ENCODE results near the gene SIRT3.

SIRT3 gene

GRCh38 chr11:213111-213510 lies 23.0 kb downstream of the SIRT3 start:
- FAIRE-seq = no peak

DNA sequence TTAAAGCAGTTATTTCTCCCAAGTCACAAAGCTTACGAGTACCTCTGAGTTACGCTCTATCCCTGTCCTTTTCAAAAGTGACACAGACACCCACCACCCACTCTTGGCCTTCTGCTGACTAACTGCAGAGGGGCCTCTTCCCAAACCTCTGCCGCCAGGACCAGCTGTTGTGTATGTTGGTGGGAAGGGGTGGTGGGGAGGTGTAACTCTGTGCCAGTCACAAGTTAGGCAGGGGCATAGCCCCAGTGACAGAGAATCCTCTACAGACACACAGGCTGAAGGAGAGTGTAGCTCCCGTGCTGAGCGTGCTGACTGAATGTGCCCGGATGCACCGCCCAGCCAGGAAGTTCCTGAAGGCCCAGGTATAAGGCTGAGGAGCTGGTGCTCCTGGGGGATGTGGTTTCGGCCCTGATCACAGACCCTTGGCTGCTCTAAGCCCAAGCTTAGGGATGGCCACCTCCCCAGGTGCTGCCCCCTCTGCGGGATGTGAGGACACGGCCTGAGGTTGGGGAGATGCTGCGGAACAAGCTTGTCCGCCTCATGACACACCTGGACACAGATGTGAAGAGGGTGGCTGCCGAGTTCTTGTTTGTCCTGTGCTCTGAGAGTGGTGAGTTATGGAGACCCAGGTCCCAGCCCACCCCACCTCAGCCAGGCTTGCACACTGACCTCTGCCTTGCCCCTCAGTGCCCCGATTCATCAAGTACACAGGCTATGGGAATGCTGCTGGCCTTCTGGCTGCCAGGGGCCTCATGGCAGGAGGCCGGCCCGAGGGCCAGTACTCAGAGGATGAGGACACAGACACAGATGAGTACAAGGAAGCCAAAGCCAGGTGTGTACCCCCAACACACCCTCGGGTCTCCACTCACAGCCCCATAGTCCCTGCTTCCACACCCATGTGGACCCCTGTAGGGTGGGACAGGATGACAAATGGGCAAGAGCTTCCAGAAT lies 23.7 kb downstream of the SIRT3 start:
- no peak for FAIRE-seq

- FAIRE-seq = no peak
Observed at GRCh38 chr11:211741-212140, 24.4 kb downstream of the SIRT3 start.

- FAIRE-seq = no peak
Observed at GRCh38 chr11:211295-211694, 24.8 kb downstream of the SIRT3 start.

GRCh38 chr11:210803-211180 lies 25.4 kb downstream of the SIRT3 start:
- FAIRE-seq = no peak

- FAIRE-seq = no peak
Observed at GRCh38 chr11:210122-210802, 25.9 kb downstream of the SIRT3 start.

- no peak for FAIRE-seq
Observed at GRCh38 chr11:209275-210121, 26.6 kb downstream of the SIRT3 start.

GRCh38 chr11:208917-209260 lies 27.3 kb downstream of the SIRT3 start:
- FAIRE-seq = no peak

DNA sequence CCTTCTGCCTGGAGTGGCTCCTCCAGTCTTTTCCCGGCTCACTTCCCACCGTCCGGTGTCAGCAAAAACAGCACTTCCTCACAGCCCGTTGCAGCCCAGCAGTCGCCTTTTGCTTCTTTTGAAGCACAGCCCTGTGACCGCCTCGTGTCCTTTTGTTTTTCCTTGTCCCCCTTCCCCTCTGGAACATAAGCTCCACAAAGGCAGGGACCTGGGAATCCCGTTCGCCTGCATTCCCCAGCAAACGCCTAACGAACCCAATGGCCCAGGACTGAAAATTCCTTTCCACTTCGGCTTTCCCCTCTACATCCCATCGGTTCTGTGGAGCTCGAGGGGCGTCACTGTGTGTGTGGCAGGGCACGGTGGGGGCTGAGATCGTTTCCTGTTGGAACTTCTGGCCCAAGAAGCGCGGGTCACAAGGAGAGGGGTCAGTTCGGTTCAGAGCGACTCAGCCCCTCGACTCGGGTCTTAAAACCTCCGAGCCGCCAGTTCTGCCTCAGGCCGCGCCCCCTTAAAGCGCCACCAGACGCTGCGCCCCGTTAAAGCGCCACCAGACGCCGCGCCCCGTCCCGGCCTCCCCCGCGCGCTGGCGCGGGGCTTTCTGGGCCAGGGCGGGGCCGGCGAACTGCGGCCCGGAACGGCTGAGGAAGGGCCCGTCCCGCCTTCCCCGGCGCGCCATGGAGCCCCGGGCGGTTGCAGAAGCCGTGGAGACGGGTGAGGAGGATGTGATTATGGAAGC lies 27.8 kb downstream of the SIRT3 start:
- no peak for FAIRE-seq

- no peak for FAIRE-seq
Observed at GRCh38 chr11:207863-208180, 28.3 kb downstream of the SIRT3 start.

- FAIRE-seq = no peak
Observed at GRCh38 chr11:207208-207862, 28.8 kb downstream of the SIRT3 start, which contains the start of the genes BET1L and RIC8A. Gene BET1L, minus strand, starts transcription at chr11:207399. Its CDS starts 78 bp downstream, at chr11:207321. Gene RIC8A, plus strand, starts transcription at chr11:207708. Its CDS starts 1,147 bp downstream, at chr11:208855.

- FAIRE-seq = no peak
Observed at GRCh38 chr11:206526-207207, 29.5 kb downstream of the SIRT3 start.

GRCh38 chr11:206002-206384 lies 30.1 kb downstream of the SIRT3 start:
- no peak for FAIRE-seq

DNA sequence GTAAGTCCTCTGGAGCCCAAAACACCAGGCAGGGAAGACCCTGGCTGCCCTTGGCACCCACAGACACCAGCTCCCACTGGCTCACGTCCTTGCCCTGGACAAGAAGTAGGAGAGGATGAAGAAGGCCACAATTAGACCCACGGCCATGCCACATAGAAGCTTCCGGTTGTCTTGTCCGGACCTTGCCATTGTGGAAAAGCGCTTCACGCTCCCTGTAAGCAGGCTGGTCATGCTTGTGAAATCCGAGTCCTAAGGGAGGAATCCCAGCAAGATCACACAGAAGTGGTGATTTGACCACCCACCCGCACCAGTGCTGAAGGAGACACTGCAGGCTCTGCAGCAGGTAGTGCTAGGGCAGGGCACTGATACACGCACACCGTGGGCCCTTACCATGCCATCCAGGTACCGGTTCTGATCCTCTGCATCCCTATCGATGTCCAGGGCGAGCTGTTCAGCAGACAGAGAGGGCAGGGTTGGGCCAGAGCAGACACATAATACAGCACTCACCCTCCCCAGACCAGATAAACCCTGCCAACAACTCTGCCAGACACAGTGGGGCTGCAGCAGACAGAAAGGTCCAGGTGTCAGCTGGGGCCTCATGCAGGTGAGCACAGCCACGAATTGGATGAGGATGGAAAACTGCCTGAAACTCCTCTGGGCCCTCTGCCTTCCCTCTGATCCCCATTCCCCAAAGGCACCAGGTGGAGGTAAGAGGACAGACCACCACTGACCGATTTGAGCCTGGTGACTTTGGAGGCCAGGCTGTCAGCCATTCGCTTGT lies 30.7 kb downstream of the SIRT3 start:
- no peak for FAIRE-seq

- FAIRE-seq = no peak
Observed at GRCh38 chr11:204587-205109, 31.5 kb downstream of the SIRT3 start.

DNA sequence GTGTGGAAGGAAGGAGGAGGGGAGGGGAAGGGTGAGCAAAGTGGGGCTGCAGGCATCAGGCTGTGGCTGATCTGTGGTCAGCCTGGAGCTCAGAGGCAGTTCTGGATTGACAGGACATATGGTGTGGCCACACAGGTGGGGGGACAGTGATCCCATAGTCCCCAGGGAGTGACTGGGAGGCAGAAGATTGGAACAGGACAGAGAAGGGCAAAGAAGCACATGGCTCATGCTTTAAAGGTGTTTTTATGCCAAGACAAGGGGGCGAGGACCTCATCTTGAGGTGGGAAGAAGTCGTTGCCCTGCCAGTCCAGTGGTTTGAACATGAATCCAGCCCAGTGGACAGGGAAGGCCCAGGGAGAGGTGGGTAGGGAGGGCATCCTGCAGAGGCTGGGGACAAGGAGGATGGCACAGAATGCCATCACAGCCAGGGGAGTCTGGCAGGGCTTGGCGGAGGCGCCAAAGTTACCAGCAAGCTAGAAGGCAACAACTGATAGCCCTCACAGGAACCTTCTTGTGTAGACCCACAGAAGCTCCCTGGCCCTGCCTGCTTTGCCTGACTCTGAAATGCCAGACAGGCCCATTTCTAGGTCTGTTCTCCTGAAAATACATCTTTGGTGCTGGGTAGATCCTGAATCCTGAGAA lies 32.1 kb downstream of the SIRT3 start:
- FAIRE-seq = no peak

DNA sequence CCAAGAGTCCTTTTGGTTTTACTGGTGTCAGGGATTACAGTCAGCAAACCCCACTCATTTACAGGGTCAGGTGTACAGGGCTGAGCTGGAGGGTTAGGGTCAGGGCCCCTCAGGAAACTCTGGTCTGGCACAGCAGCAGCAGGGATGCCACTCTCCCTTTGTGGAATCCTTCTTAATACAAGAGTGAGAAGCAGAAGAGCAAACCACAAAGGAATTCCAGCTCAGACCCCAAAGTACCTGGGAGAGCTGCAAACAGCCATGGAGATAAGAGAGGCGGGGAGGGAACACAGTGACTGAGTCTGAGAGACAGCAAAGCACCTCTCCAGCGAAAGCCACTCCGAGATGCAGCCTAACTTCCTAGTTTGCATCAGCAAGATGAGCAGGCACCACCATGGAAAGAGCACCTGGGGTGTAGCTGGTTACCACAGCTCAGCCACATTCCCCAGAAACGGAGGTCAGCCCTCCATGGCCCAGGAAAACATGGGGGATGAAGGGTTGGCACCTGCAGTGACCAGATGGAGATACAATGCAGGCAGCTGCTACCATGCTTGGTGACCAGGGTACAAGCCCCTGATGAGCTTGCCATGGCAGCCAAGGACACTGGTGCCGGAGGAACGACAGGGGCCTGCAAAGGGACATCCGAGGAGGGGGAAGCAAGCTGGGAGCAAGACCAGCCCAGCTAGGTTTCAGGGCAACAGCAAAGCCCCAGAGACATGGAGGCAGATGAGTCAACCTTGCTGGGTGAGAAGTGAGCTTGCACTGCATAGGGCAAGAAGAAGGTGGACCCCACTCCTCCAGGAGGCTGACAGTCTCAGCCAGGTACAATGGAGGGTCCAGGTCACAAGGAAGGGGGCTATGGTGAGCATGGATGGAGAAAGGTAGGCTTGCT lies 32.8 kb downstream of the SIRT3 start:
- no peak for FAIRE-seq

DNA sequence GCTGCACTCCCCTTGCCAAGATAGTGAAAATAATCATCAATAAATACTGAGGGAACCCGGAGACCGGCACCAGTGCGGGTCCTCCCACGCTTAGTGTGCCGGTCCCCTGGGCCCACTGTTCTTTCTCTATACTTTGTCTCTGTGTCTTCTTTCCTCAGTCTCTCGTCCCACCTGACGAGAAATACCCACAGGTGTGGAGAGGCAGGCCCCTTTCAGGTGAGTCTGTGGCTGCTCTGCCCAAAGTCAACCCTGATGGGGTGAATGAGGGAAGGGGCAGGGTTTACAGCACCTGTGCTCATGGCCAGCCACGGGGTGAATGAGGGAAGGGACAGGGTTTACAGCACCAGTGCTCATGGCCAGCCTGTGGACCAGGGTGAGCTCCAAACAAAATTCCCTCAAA lies 33.7 kb downstream of the SIRT3 start:
- no peak for FAIRE-seq

GRCh38 chr11:201966-202365 lies 34.2 kb downstream of the SIRT3 start:
- no peak for FAIRE-seq

All from colon (tissue), 2 donors.